H9 (cell line): ENCODE measurements around the gene PTEN. TPM values are rescaled to one million over a fixed set of nuclear protein-coding genes. Genes with fewer than 3 reads are reported as not detected.
A peak's percentile ranks its signal among the peaks of the same experiment; 100 is the strongest.

Experiments
- DNase-seq: peaks from one replicate; pipeline ENCODE4 v3.0.0-alpha.2; 2017
- H2AFZ ChIP-seq: one replicate; pipeline ENCODE4 v1.6.1; 2013; ENCODE audit warnings: mild to moderate bottlenecking, low read length, control low read depth, moderate library complexity
- H2AK5ac ChIP-seq: 2 replicates; pipeline ENCODE4 v1.6.1; 2013; ENCODE audit warnings: low read length, control low read depth, mixed read lengths; ENCODE audit not compliant: insufficient read length
- H2BK120ac ChIP-seq: one replicate; pipeline ENCODE4 v1.6.1; 2013; ENCODE audit warnings: low read depth, mild to moderate bottlenecking, low read length, control low read depth, inconsistent platforms; ENCODE audit not compliant: poor library complexity, severe bottlenecking
- H2BK12ac ChIP-seq: 2 replicates; pipeline ENCODE4 v1.6.1; 2013; ENCODE audit warnings: low read length, control low read depth, mixed read lengths, low read depth; ENCODE audit not compliant: insufficient read length
- H2BK15ac ChIP-seq: 2 replicates; pipeline ENCODE4 v1.6.1; 2013; ENCODE audit warnings: low read depth, low read length, control low read depth
- H2BK20ac ChIP-seq: one replicate; pipeline ENCODE4 v1.6.1; 2013; ENCODE audit warnings: low read depth, mild to moderate bottlenecking, low read length, control low read depth, inconsistent platforms; ENCODE audit not compliant: poor library complexity, severe bottlenecking
- H2BK5ac ChIP-seq: 2 replicates; pipeline ENCODE4 v1.6.1; 2013; ENCODE audit warnings: low read length, control low read depth, mixed read lengths; ENCODE audit not compliant: insufficient read length
- H3K14ac ChIP-seq: 2 replicates; pipeline ENCODE4 v1.6.1; 2013; ENCODE audit warnings: low read length, control low read depth; ENCODE audit not compliant: insufficient read depth
- H3K18ac ChIP-seq: 2 replicates; pipeline ENCODE4 v1.6.1; 2013; ENCODE audit warnings: low read depth, mild to moderate bottlenecking, mixed read lengths, low read length, control low read depth; ENCODE audit not compliant: insufficient read length
- H3K23ac ChIP-seq: 2 replicates; pipeline ENCODE4 v1.6.1; 2013; ENCODE audit warnings: low read length, control low read depth, mixed read lengths, low read depth; ENCODE audit not compliant: insufficient read length
- H3K23me2 ChIP-seq: 2 replicates; pipeline ENCODE4 v1.6.1; 2013; ENCODE audit warnings: low read depth, mild to moderate bottlenecking, mixed read lengths, low read length, control low read depth; ENCODE audit not compliant: insufficient read length, poor library complexity, severe bottlenecking
- H3K27ac ChIP-seq: 2 replicates; pipeline ENCODE4 v1.5.1; 2013; ENCODE audit warnings: low read length, control low read depth, mixed read lengths, low read depth; ENCODE audit not compliant: insufficient read length
- H3K27me3 ChIP-seq: 2 replicates; pipeline ENCODE4 v1.6.1; 2013; ENCODE audit warnings: low read length, control low read depth, inconsistent platforms; ENCODE audit not compliant: insufficient read depth
- H3K4ac ChIP-seq: 2 replicates; pipeline ENCODE4 v1.6.1; 2013; ENCODE audit warnings: low read depth, mild to moderate bottlenecking, control low read depth, inconsistent platforms, low read length, moderate library complexity
- H3K4me1 ChIP-seq: 2 replicates; pipeline ENCODE4 v1.6.1; 2013; ENCODE audit warnings: low read length, control low read depth, inconsistent platforms; ENCODE audit not compliant: insufficient read depth
- H3K4me2 ChIP-seq: 2 replicates; pipeline ENCODE4 v1.6.1; 2013; ENCODE audit warnings: low read length, control low read depth, mixed read lengths; ENCODE audit not compliant: insufficient read length, insufficient read depth
- H3K56ac ChIP-seq: 2 replicates; pipeline ENCODE4 v1.6.1; 2013; ENCODE audit warnings: low read depth, mild to moderate bottlenecking, mixed read lengths, low read length, control low read depth; ENCODE audit not compliant: insufficient read length
- H3K79me1 ChIP-seq: 2 replicates; pipeline ENCODE4 v1.6.1; 2013; ENCODE audit warnings: low read depth, mild to moderate bottlenecking, moderate library complexity, low read length, control low read depth, inconsistent platforms; ENCODE audit not compliant: insufficient read depth, poor library complexity, severe bottlenecking
- H3K79me2 ChIP-seq: 2 replicates; pipeline ENCODE4 v1.6.1; 2013; ENCODE audit warnings: low read length, control low read depth, inconsistent platforms; ENCODE audit not compliant: insufficient read depth
- H3K9ac ChIP-seq: 2 replicates; pipeline ENCODE4 v1.6.1; 2013; ENCODE audit warnings: low read length, control low read depth, mixed read lengths; ENCODE audit not compliant: insufficient read length; ENCODE audit errors: extremely low read depth
- H3K9me3 ChIP-seq: one replicate; pipeline ENCODE4 v1.6.1; 2013; ENCODE audit warnings: low read depth, low read length, inconsistent platforms; ENCODE audit not compliant: control insufficient read depth
- H3T11ph ChIP-seq: one replicate; pipeline ENCODE4 v1.6.1; 2013; ENCODE audit warnings: mild to moderate bottlenecking, low read length, control low read depth, inconsistent platforms
- H4K20me1 ChIP-seq: one replicate; pipeline ENCODE4 v1.6.1; 2013; ENCODE audit not compliant: control insufficient read depth, insufficient read length, insufficient read depth
- H4K5ac ChIP-seq: 2 replicates; pipeline ENCODE4 v1.6.1; 2013; ENCODE audit warnings: low read depth, mild to moderate bottlenecking, mixed read lengths, low read length, control low read depth; ENCODE audit not compliant: insufficient read length
- H4K8ac ChIP-seq: replicated peaks from 2 replicates; pipeline ENCODE4 v1.6.1; 2013; ENCODE audit warnings: low read length, control low read depth, mixed read lengths, low read depth; ENCODE audit not compliant: insufficient read length
- H4K91ac ChIP-seq: 2 replicates; pipeline ENCODE4 v1.6.1; 2013; ENCODE audit warnings: low read depth, mild to moderate bottlenecking, moderate library complexity, mixed read lengths, low read length, control low read depth; ENCODE audit not compliant: insufficient read length
- H3K27ac Mint-ChIP-seq, 3 experiments: 2 replicates in 2 of 3; 3 replicates in 1 of 3; pipeline ENCODE4 v1.8.0; 2020 to 2021; ENCODE audit warnings: mixed read lengths in 3 of 3, mild to moderate bottlenecking in 1 of 3, moderate library complexity in 1 of 3
- H3K27me3 Mint-ChIP-seq: 2 replicates; pipeline ENCODE4 v1.8.0; 2021; ENCODE audit warnings: low read depth, mild to moderate bottlenecking, moderate library complexity, mixed read lengths
- H3K36me3 Mint-ChIP-seq, 3 experiments: 2 replicates in 2 of 3; 3 replicates in 1 of 3; pipeline ENCODE4 v1.8.0; 2020 to 2021; ENCODE audit warnings: low read depth in 3 of 3, mixed read lengths in 3 of 3; ENCODE audit not compliant: insufficient read depth in 1 of 3
- H3K4me1 Mint-ChIP-seq, 2 experiments: 2 replicates each; pipeline ENCODE4 v1.8.0; 2020; ENCODE audit warnings: mixed read lengths in 2 of 2
- H3K4me3 Mint-ChIP-seq, 2 experiments: 2 replicates in 1 of 2; 3 replicates in 1 of 2; pipeline ENCODE4 v1.8.0; 2020 to 2021; ENCODE audit warnings: mild to moderate bottlenecking in 2 of 2, mixed read lengths in 2 of 2, moderate library complexity in 1 of 2
- H3K9me3 Mint-ChIP-seq, 2 experiments: 2 replicates in 1 of 2; 3 replicates in 1 of 2; pipeline ENCODE4 v1.8.0; 2020; ENCODE audit warnings: mild to moderate bottlenecking in 2 of 2, mixed read lengths in 2 of 2, moderate library complexity in 1 of 2
- WGBS: extraction: QIAGEN DNeasy Blood & Tissue Kit; methylation state at CpG from one replicate; pipeline ENCODE4 v1.1.7; 2013; ENCODE audit warnings: missing lambda C conversion rate, low lambda C conversion rate, mixed read lengths; ENCODE audit not compliant: insufficient read length; ENCODE audit errors: extremely low coverage; 5-methylcytosine and 5-hydroxymethylcytosine counted together
- total RNA-seq: library from RNA; stranded (reverse); gene quantifications from 2 replicates; pipeline ENCODE4 v1.2.1, GENCODE V29; 2021
- TF ChIP-seq, protein P1 (sequence below): fragments of 200-600 bp; sonication (generic); conservative IDR thresholded peaks from 3 replicates; pipeline ENCODE4 v1.8.0; 2021; ENCODE audit warnings: antibody characterized with exemption, mild to moderate bottlenecking

The PTEN gene
- total RNA-seq, 1 experiment from 2014 or later = 52.8 TPM

DNA sequence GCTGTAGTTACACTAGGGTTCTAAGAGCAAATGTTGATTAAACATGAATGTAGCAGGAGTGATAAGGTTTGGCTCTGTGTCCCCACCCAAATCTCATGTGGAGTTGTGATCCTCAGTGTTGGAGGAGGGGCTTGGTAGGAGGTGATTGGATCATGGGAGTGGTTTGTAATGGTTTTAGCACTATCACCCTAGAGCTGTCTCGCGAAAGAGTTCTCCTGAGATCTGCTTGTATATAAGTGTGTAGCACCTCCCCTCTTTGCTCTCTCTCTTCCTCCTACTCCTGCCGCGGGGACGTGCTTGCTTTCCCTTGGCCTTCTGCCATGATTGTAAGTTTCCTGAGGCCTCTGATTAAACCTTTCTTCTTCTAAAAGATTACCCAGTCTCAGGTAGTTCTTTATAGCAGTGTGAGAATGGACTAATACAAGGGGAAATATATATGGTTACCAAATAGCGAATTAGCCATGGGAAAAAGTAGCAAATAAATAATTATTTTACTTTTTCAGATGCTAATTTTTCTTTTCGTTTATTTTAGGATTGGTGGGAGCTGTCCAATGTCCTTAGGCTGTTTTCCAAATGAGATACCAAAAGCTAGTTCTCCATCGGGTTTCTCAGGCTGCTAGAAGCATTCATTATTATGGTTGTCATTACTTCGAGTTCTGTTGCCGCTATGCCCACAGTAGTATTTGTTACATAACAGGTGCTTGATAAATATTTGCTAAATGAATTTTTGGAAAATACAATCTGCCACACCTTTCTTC is 58.7 kb downstream of the PTEN start:
- H4K5ac ChIP-seq = no peak overlapping the region
- no peaks in the 10 kb centered on the region; the same call in 1 of the 2 replicates for H3K4me1 ChIP-seq
- no peaks in the 10 kb centered on the region for H3K23me2 ChIP-seq
- H2BK5ac ChIP-seq = no peak overlapping the region
- Mint-ChIP-seq H3K4me1 (peaks cover 35 to 37% of the 10 kb centered on the region in 2 experiments), H3K27ac (peak overlapping the region in 2 of 3 experiments; percentile 8 to 64; a peak in 3 of 7 replicates), H3K4me3 (no peak overlapping the region), H3K36me3 (peaks cover 1 to 16% (median 7%) of the 10 kb centered on the region in 3 experiments; a peak in 5 of 7 replicates), H3K9me3 (no peaks in the 10 kb centered on the region), H3K27me3 (no peaks in the 10 kb centered on the region)
- no peak overlapping the region for H3K14ac ChIP-seq
- no peak overlapping the region for H3T11ph ChIP-seq
- H2BK20ac ChIP-seq = no peak overlapping the region
- no peaks in the 10 kb centered on the region for H3K27me3 ChIP-seq
- H4K91ac ChIP-seq = no peak overlapping the region
- TF ChIP-seq, protein P1, sequence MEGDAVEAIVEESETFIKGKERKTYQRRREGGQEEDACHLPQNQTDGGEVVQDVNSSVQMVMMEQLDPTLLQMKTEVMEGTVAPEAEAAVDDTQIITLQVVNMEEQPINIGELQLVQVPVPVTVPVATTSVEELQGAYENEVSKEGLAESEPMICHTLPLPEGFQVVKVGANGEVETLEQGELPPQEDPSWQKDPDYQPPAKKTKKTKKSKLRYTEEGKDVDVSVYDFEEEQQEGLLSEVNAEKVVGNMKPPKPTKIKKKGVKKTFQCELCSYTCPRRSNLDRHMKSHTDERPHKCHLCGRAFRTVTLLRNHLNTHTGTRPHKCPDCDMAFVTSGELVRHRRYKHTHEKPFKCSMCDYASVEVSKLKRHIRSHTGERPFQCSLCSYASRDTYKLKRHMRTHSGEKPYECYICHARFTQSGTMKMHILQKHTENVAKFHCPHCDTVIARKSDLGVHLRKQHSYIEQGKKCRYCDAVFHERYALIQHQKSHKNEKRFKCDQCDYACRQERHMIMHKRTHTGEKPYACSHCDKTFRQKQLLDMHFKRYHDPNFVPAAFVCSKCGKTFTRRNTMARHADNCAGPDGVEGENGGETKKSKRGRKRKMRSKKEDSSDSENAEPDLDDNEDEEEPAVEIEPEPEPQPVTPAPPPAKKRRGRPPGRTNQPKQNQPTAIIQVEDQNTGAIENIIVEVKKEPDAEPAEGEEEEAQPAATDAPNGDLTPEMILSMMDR = no peak
- whole genome bisulfite sequencing = no CpG with 5 or more reads among the region's 10 CpGs
- H2AFZ ChIP-seq = no peak overlapping the region
- no peak overlapping the region for H3K56ac ChIP-seq
- H3K23ac ChIP-seq = no peak overlapping the region
- H4K20me1 ChIP-seq = no peaks in the 10 kb centered on the region
- peaks cover 2% of the 10 kb centered on the region; the same call in 1 of the 2 replicates for H3K79me2 ChIP-seq
- no peak overlapping the region for H2AK5ac ChIP-seq
- H2BK120ac ChIP-seq = no peak overlapping the region
- H3K18ac ChIP-seq = no peak overlapping the region
- no peaks in the 10 kb centered on the region for H3K9me3 ChIP-seq
- H3K4me2 ChIP-seq = no peak overlapping the region
- DNase-seq = no peak
- no peak overlapping the region for H2BK15ac ChIP-seq
- no peak overlapping the region for H2BK12ac ChIP-seq
- H3K9ac ChIP-seq = no peak overlapping the region
- peaks cover 5% of the 10 kb centered on the region for H3K79me1 ChIP-seq
- H4K8ac ChIP-seq = no peak overlapping the region
- H3K27ac ChIP-seq = no peak overlapping the region
- H3K4ac ChIP-seq = no peak overlapping the region
